HG03159 (cell line): ENCODE results near the gene LCE6A.

Source experiments
- ATAC-seq: cut with Tn5 transposase; IDR thresholded peaks from one replicate; pipeline ENCODE4 v1.9.1; 2021; ENCODE audit warnings: mild to moderate bottlenecking, moderate library complexity; ENCODE audit not compliant: unreplicated experiment

Gene LCE6A

GRCh38 chr1:152871731-152872126 lies 29.1 kb downstream of the LCE6A start:
- ATAC-seq, result no peak

GRCh38 chr1:152873495-152873894 lies 30.8 kb downstream of the LCE6A start:
- ATAC-seq, result no peak

GRCh38 chr1:152876827-152877226 lies 34.2 kb downstream of the LCE6A start:
- no peak for ATAC-seq

GRCh38 chr1:152878042-152878441 lies 35.4 kb downstream of the LCE6A start, which contains the start of gene SMCP:
Gene SMCP, plus strand, starts transcription at chr1:152878322. Its CDS starts 6,101 bp downstream, at chr1:152884423.
- no peak for ATAC-seq

- ATAC-seq, result no peak
Measured at GRCh38 chr1:152879559-152880198, 37.0 kb downstream of the LCE6A start.

- ATAC-seq, result no peak
Measured at GRCh38 chr1:152880316-152880715, 37.7 kb downstream of the LCE6A start.

- no peak for ATAC-seq
Measured at GRCh38 chr1:152880907-152881306, 38.3 kb downstream of the LCE6A start.

- ATAC-seq, result no peak
Measured at GRCh38 chr1:152884085-152884484, 41.4 kb downstream of the LCE6A start.

GRCh38 chr1:152884506-152884905 lies 41.9 kb downstream of the LCE6A start:
- no peak for ATAC-seq

GRCh38 chr1:152884966-152885624 lies 42.4 kb downstream of the LCE6A start:
- ATAC-seq, result no peak

GRCh38 chr1:152886085-152886484 lies 43.4 kb downstream of the LCE6A start:
- ATAC-seq, result no peak

GRCh38 chr1:152886758-152887409 lies 44.2 kb downstream of the LCE6A start:
- no peak for ATAC-seq

- ATAC-seq, result no peak
Measured at GRCh38 chr1:152888126-152888525, 45.5 kb downstream of the LCE6A start.
